Fibroblast of skin of abdomen (primary cell): Measurements from ENCODE around the gene RAB3C.

Experiments
- DNase-seq: peaks from one replicate; pipeline ENCODE4 v3.0.0-alpha.2; 2013

RAB3C gene

GRCh38 chr5:58735637-58736036 is 152.8 kb downstream of the RAB3C start:
- DNase-seq: no peak

DNA sequence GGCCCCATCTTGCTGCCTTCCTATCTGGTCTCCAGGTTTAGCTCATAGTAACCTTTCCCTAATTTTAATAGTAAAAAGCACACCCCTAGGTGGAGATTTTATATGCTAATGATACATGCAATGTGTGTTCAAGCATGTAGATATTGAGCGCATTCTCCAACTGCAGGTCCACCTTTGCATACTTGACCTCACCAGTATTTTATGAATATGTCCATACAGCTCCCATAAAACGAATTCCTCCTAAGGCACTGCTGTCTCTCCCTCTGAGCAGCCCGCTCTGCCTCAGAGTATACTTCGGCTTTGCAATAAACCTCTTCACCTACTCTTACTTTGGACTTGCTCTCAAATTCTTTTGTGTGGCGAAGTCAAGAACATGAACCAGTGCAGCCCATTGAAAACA is 153.3 kb downstream of the RAB3C start:
- DNase-seq: no peak

DNA sequence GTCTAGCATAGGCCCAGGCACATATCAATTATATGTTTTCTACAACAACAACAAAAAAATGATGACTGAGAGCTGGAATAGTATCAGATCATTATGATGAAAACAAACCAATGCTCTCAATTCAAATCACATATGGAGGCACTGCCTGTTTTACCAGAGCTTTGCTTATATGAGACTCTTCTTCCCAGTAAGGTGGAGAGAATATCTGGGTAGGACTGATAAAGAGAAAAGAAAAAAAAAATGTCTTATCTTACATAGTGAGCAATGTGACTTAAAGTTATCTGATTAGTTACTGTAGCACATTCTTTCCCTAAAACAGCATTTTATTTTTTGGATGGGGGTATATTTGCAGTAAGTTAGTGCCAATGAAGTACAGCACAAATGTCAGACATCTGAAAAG is 154.8 kb downstream of the RAB3C start:
- DNase-seq: no peak

DNA sequence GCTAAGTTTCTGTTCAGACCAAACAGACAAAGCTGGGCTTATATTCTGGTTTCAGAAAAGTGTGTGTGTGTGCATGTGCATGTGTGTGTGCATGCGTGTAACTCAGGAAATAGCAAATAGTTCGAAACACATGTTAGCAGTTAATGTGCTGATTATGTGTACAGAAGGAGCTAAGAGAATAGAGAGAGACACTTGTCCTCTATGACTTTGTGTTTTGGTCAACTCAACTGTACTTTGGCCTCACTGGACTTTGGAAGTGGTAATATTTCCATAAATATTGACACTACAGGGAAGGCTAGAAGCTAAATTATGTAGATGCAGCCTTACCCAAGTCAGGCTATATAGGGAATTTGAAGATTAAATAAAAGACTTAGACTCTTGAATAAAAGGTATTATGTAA is 155.5 kb downstream of the RAB3C start:
- DNase-seq: no peak

GRCh38 chr5:58739051-58739450 is 156.2 kb downstream of the RAB3C start:
- no peak for DNase-seq

DNA sequence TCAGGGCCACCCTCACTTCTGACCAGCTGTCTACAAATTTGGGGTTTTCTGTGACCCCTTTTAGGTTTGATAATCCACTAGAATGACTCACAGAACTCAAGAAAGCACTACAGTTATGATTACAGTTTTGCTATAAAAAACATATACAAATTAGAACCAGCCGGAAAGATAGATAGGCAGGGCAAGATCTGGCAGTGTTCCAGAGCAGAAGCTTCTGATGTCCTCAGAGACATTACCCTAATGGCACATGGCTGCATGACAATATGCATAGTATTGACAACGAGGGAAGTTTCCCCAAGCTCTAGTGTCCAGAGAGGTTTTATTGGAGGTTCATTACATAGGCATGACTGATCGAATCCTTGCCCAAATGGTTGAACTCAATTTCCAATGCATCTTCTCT is 158.1 kb downstream of the RAB3C start:
- no peak for DNase-seq

GRCh38 chr5:58745350-58745749 is 162.5 kb downstream of the RAB3C start:
- DNase-seq: no peak

GRCh38 chr5:58746321-58746720 is 163.4 kb downstream of the RAB3C start:
- no peak for DNase-seq

- no peak for DNase-seq
Measured at GRCh38 chr5:58750036-58750435, 167.2 kb downstream of the RAB3C start.

GRCh38 chr5:58751222-58751837 is 168.5 kb downstream of the RAB3C start:
- peak; percentile 26 for DNase-seq

- DNase-seq: no peak
Measured at GRCh38 chr5:58752104-58752503, 169.2 kb downstream of the RAB3C start.

DNA sequence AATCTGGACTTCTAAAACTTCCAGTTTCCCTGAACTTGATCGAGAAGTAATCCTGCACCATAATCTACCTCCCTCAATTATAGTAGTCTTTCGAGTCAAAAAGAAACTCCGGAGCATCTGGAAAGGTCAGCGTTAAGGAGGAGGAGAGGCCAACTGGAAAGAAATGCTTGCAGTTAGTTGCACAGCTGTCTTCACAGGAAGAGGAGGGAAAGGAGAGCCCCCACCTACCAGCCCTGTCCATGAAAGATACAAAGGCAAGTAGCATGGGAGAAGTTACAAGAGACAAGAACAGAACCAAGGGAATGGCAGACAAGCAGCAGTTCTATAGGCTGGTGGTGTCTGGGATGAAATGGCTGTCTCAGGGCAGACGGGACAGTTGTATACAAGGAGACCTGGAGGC is 170.6 kb downstream of the RAB3C start:
- DNase-seq: no peak

DNA sequence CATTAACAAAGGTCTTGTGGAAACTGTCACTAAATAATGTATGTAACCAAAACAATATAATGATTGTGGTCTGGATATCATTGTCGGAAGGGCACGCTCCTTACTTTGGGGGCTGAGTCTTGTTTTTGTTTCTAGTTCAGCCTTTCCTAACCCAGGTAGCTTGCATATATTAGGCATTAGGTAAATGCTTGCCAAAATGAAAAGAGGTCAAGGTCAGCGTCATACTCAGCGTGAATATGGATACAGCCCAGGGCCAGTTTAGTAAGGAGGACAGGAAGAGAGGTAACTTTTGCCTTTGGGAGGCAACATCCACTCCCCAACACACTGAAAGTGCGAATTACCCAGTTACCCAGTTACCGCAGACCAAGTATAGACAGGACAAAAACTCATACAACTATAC is 171.4 kb downstream of the RAB3C start:
- DNase-seq: no peak

DNA sequence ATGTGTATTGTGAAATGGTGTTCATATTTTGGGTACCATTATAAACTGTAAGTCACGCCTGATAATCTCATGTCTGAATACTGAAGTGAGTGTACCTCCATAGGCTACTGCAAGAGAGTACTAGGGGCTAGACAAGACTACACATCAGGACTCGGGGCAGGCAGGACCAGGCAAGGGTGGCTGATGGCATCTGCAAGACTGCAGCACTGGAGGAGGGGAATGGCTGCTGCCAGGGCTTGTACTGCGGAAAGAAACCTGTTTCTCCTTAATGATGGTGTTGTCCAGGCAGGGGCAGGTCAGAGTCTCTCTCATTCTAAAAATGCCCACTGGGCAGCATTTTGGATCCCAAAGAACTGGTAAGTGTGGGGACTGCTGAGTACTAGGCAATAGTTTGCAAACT is 172.5 kb downstream of the RAB3C start:
- no peak for DNase-seq

- no peak for DNase-seq
Measured at GRCh38 chr5:58759745-58760144, 176.9 kb downstream of the RAB3C start.

DNA sequence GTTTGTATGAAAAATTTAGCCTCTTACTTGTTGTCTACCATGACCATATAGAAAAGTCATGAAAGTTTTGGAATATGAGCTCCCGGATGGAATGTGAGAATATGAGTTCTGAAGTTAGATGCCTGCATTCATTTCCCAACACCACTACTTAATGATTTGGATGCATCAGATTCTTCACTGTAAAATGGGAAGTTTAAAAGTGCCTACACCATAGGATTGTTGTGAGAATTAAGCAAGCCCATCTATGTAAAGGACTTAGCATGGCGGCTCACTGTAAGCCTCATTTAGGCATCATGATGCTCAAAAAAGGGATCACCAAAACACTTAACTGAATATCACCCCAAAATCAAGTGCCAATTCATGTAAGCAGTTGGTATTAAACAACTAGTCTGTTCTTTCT is 177.3 kb downstream of the RAB3C start:
- DNase-seq: no peak

GRCh38 chr5:58761407-58761806 is 178.5 kb downstream of the RAB3C start:
- DNase-seq: no peak

DNA sequence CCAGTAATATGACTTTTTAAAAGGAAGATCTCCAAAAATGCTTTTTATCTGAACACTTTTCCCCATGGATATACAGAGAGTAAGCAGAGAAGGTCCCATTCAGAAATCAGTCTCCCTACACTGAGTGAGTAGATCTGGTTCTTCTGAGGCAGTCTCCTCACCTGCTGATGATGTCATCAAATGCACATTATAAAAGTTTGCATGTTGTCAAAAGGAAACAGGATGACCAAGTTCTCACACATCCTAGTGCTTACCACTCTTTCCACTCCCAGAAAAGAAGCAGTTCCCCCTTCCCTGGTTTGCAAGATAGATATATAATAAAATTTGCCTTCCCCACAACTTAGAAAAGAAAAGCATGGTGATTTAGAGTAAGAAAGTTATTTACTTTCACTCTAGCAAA is 180.5 kb downstream of the RAB3C start:
- DNase-seq: no peak

GRCh38 chr5:58764199-58764598 is 181.3 kb downstream of the RAB3C start:
- DNase-seq: no peak

- no peak for DNase-seq
Measured at GRCh38 chr5:58765058-58765457, 182.2 kb downstream of the RAB3C start.

GRCh38 chr5:58767104-58767503 is 184.2 kb downstream of the RAB3C start:
- no peak for DNase-seq

DNA sequence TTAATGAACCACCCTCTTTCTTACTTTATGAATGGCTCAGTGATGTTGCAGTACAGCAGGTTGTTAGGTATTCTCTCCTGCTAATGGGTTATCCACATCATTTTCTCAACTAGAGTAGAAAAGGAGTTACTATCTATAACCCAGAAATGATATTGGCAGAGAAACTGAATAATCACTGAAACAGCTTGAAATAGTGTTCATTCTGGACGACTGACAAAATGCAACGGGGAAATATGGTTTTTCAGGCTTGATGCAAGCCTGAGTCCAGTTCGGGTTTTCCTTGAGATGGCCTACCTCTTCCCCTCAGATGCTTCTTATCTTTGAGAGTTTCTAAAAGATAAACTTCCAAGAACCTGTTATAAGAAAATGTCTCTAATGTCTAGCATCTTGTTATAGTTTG is 187.3 kb downstream of the RAB3C start:
- no peak for DNase-seq

GRCh38 chr5:58771796-58772195 is 188.9 kb downstream of the RAB3C start:
- DNase-seq: no peak

DNA sequence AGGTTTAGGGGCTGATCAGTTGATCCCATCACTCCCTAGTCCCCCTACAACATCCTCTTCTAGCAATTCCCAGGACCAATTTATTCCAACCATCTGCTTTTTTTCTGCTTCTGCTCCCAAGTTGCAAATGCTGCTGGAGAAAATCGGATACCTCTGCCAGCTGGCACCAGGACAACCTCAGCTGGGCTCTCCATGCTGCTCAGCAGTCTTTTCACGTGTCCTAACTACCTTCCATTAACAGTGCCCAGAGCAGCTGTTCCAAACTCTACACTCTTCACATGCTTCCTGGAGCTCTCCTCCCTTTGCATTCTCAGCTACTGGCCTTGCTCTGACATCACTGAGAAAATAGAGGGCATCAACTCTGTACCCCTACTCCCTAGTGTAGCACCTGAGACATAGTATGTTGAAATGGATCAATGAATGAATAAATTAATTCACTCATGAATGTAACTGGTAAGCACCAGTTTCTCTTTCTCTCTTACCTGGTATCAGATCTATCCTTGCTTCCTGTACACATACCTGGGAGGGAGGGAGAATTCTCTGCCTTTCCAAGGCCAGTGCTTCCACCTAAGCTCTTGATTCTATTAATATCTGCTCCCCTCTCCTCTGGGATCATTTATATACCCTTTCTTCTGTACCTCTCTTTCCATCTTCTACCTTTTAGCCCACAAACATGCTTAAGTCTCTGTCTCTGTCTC is 191.0 kb downstream of the RAB3C start:
- peak; percentile 0 for DNase-seq

DNA sequence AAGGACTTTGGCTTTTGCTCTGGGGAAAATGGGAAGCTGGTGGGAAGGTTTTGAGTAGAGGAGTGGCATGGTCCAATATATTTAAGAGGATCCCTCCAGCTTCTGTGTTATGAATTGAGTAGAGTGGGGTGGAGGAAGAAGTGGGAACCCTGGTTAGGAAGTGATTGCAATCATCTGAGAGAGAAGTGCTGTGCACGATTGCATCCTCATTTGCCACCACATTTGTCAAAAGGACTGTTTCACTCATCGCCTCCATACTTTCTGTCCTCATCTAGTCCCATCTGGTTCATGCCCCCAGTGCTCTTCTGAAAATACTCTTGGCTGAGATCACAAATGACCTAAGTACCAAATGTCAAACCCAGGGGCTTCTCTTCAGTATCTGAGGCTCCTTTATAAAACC is 192.1 kb downstream of the RAB3C start:
- DNase-seq: no peak
